GM19328 (cell line): ENCODE measurements around the gene BEST4.
"Not testable (repeated sequence)": the region's sequence is repeated elsewhere in the genome, so short reads cannot be mapped to it uniquely, and the experiment has no call there.

Experiments used
- ATAC-seq: cut with Tn5 transposase; IDR thresholded peaks from one replicate; pipeline ENCODE4 v1.9.1; 2021; ENCODE audit warnings: mild to moderate bottlenecking, moderate library complexity; ENCODE audit not compliant: unreplicated experiment

BEST4 gene

GRCh38 chr1:44803062-44803311 lies 15.0 kb upstream of the BEST4 start:
- ATAC-seq = no peak

- no peak for ATAC-seq
Measured at GRCh38 chr1:44802306-44803061, 14.5 kb upstream of the BEST4 start.

DNA sequence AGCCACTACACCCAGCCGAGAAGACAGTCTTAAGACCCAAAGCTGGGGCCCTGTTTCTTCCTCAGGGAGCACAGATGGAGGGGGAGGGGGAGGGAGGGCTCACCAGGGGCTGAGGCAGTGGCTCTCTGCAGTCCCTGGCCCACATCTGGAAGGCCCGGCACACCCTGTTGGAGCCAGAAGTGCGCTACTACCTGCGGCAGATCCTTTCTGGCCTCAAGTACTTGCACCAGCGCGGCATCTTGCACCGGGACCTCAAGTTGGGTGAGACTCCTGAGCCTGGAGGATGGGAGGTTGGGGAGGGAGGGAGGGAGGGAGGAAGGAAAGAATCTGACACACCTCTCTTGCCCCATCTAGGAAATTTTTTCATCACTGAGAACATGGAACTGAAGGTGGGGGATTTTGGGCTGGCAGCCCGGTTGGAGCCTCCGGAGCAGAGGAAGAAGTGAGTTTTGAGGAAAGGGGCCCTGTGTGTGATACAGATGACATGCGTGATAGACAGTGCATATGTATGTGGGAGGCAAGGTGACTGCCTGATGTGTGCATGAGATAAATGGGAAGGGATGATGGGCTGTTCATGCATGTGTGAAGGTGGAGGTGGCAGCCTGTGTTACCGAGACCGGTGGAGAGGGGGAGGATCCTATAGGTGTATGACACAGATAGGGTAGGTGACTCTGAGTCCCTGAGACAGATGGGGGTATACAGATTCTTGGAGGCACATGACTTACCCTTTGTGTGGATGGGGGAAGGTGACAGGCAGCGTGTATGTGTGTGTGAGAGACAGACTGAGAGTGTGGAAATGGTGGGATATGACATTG lies 13.7 kb upstream of the BEST4 start:
- no peak for ATAC-seq

- ATAC-seq = peak; percentile 84
Measured at GRCh38 chr1:44799770-44800584, 12.0 kb upstream of the BEST4 start, which contains the start of gene PLK3. Gene PLK3 (plus strand): TSS chr1:44800377. CDS start chr1:44800464, 87 bp downstream.

DNA sequence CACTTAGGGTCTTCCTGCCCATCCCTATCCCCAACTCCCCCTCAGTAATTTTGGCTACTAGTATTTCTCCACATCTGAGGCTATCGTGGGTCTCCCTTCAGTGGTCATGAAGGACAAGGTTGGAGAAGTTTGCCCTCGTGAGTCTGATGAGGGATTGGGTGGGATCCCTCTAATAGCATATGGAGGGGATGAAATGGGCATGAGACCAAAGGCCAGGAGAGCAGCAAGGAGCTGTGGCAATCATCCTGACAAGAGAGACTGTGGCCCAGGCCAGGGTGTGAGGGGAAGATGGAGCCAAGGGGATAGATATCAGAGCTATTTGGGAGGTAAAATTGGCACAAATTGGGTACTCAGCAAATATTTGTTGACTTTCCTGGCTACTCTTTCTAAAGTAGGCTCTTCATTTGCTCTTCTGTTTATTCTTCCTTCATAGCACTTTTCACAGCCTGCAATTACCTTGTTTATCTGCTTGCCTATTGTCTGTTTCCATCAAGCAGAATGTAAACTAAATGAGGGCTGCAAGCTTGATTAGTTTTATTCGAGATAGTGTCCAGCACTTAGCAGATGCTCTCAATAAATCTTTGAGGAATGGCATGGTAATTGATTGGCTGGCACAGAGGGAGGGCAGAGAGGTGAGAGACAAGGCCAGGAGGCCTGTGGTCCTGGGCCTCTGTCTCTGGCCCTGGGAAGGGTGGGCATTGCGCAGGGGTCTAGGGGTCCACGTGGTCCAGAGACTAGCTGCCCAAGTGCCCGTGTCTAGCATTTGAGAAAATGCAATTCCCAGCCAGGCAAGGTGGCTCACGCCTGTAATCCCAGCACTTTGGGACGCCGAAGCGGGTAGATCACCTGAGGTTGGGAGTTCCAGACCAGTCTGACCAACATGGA lies 10.8 kb upstream of the BEST4 start:
- no peak for ATAC-seq

DNA sequence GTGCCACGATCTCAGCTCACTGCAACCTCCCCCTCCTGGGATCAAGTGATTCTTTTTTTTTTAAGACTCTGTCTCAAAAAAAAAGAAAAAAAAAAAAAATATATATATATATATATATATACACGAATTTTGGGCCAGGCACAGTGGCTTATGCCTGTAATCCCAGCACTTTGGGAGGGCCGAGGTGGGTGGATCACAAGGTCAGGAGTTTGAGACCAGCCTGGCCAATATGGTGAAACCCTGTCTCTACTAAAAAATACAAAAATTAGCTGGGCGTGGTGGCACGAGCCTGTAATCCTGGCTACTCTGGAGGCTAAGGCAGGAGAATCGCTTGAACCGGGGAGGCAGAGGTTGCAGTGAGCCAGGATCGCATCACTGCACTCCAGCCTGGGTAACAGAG lies 9.9 kb upstream of the BEST4 start:
- not testable (repeated sequence) for ATAC-seq

DNA sequence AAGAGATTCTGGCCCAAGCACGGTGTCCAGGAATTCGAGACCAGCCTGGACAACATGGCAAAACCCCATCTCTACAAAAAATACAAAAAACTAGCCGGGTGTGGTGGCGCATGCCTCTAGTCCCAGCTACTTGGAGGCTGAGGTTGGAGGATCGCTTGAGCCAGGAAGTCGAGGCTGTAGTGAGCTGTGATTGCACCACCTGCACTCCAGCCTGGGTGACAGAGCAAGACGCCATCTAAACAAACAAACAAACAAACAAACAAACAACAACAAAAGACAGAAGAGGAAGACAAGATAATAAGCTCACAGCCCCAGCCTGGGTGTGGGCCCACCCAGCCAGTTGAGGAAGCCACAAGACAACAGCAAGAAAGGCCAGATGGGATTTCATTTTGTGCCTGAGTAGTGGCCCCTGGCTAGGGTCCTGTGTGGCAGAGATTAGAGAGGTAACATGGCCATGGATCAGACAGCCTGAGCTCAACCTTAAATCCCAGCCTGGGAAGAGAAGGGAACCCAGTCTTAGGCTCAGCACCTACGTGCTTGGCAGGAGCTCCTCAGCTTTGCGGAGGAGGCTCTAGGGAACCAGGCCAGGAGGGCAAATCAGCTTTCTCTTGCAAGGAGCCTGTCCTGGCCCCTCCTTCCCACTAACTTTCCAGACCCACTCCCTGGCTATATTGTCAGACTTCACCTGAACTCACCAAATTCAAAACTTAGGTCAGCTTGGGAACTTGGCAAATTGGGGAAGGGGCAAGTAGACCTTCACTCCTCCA lies 4.9 kb upstream of the BEST4 start:
- ATAC-seq = no peak

DNA sequence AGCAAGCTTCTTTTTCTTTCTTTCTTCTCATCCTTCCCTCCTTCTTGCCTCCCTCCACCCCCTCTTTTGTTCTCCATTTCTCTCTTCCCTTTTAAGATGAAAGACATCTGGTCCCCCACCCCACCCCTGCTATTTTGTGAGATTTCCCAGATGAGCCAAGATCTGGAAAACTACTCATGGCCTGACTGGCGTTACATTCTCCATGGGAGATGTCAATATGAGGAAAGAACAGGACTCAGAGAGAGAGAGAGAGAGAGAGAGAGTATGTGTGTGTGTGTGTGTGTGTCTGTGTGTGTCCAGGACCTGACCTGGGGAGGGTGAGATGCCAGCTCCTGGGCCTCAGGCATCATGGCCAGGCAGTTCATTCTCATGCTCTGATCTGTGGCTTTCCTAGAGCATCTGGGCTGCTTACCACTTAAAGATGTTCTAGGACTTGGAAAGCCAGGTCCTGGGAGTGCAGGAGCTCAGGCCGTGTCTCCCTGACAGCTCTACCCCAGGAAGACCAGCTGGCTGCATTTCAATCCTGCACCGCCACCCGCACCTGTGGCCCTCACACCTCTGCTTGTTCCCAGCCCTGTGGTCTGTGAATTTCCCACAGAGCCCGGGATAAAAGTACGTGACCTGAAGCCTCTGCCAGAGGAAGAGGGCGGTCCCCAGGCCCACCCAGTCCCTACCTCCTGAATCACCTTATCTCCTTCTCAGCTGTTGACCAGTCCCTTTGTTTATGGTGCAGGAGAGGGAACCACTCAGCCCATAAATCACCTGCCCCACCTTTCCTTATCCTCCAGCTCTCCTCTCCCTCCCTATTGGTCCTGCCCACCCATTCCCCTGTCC lies 3.2 kb upstream of the BEST4 start:
- ATAC-seq = no peak

- ATAC-seq = no peak
Measured at GRCh38 chr1:44787506-44787905, 464 bp downstream of the BEST4 start.

GRCh38 chr1:44786841-44787426 lies 1.0 kb downstream of the BEST4 start:
- no peak for ATAC-seq

- ATAC-seq = no peak
Measured at GRCh38 chr1:44786138-44786840, 1.7 kb downstream of the BEST4 start.

GRCh38 chr1:44785501-44786137 lies 2.4 kb downstream of the BEST4 start:
- no peak for ATAC-seq

GRCh38 chr1:44785029-44785380 lies 3.0 kb downstream of the BEST4 start:
- no peak for ATAC-seq

GRCh38 chr1:44784094-44785028 lies 3.6 kb downstream of the BEST4 start:
- ATAC-seq = no peak

DNA sequence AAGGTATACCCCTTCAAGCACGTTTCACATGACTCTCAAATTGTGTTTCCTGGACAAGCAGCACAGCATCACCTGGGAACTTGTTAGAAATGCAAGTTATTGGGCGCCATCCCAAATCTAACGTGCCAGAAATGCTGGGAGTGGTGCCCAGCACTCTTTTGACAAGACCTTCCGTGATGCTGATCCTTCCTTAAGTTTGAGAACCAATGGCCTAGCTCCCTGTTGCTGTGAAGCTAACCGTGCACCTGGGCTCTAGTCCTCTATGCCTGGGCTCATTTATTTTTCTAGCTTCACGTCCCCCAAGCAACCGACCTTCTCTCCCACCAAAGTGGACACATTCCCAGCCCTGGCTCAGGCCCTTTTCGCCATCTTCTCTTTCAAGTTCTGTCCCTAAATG lies 4.3 kb downstream of the BEST4 start:
- no peak for ATAC-seq

DNA sequence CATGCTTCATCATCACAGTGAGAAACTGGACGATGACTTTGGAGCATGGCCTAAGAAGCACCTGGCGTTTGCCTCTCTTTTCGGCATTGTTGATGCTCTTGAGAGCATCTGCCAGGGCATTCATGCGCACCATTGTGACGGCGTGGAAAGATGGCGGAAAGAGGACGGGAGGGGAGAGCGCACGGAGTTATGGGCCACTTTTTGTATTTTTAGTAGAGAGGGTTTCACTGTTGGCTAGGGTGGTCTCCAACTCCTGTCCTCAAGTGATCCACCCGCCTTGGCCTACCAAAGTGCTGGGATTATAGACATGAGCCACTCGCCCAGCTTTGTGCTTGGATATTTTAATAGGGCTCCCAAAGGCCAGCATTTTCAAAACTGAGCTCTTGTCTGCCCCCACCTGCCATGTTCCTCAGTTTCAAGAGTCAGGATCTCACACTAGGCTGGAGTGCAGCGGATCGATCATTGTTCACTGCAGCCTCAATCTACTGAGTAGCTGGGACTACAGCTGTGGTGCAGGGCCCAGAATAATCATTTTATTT lies 7.3 kb downstream of the BEST4 start:
- no peak for ATAC-seq
